HL-60/S4 treated with phorbol 12-myristate 13-acetate at 8.2 ng/mL for 4 days and 3 days (cell line): Measurements from ENCODE around the gene OPCML.

ENCODE experiments used
- in situ Hi-C: fragments of 300-500 bp; cut with MboI; formaldehyde crosslinking; loops from 2 replicates; pipeline ENCODE4 v1.15.0; 2022; ENCODE audit warnings: low sequenced_read_pairs

Gene OPCML

GRCh38 chr11:133202816-133203215 is 329.5 kb downstream of the OPCML start:
- in situ Hi-C loops: no loop called here

- in situ Hi-C loops: no loop called here
Measured at GRCh38 chr11:133198438-133198837, 333.9 kb downstream of the OPCML start.

GRCh38 chr11:133197425-133197824 is 334.9 kb downstream of the OPCML start:
- in situ Hi-C loops: no loop called here

GRCh38 chr11:133191931-133192330 is 340.4 kb downstream of the OPCML start:
- in situ Hi-C loops: no loop called here

GRCh38 chr11:133181667-133182066 is 350.6 kb downstream of the OPCML start:
- in situ Hi-C loops: no loop called here

- in situ Hi-C loops: no loop called here
Measured at GRCh38 chr11:133181066-133181465, 351.2 kb downstream of the OPCML start.

GRCh38 chr11:133180201-133180600 is 352.1 kb downstream of the OPCML start:
- in situ Hi-C loops: no loop called here

GRCh38 chr11:133176748-133177147 is 355.6 kb downstream of the OPCML start:
- in situ Hi-C loops: no loop called here

- in situ Hi-C loops: no loop called here
Measured at GRCh38 chr11:133175103-133175502, 357.2 kb downstream of the OPCML start.

GRCh38 chr11:133173810-133174412 is 358.4 kb downstream of the OPCML start:
- in situ Hi-C loops: no loop called here

GRCh38 chr11:133172349-133172748 is 360.0 kb downstream of the OPCML start:
- in situ Hi-C loops: no loop called here

GRCh38 chr11:133171374-133171773 is 360.9 kb downstream of the OPCML start:
- in situ Hi-C loops: no loop called here

GRCh38 chr11:133168016-133168415 is 364.3 kb downstream of the OPCML start:
- in situ Hi-C loops: no loop called here

- in situ Hi-C loops: no loop called here
Measured at GRCh38 chr11:133166662-133167061, 365.6 kb downstream of the OPCML start.

GRCh38 chr11:133164986-133165385 is 367.3 kb downstream of the OPCML start:
- in situ Hi-C loops: no loop called here

- in situ Hi-C loops: no loop called here
Measured at GRCh38 chr11:133163463-133164419, 368.6 kb downstream of the OPCML start.

GRCh38 chr11:133162227-133162626 is 370.1 kb downstream of the OPCML start:
- in situ Hi-C loops: no loop called here

GRCh38 chr11:133160754-133161153 is 371.5 kb downstream of the OPCML start:
- in situ Hi-C loops: no loop called here

GRCh38 chr11:133156986-133157745 is 375.1 kb downstream of the OPCML start:
- in situ Hi-C loops: no loop called here

- in situ Hi-C loops: no loop called here
Measured at GRCh38 chr11:133154781-133155180, 377.5 kb downstream of the OPCML start.

- in situ Hi-C loops: no loop called here
Measured at GRCh38 chr11:133154076-133154475, 378.2 kb downstream of the OPCML start.
